GM19463 (cell line): ENCODE measurements around the gene SFN.

Source experiments
- ATAC-seq: cut with Tn5 transposase; IDR thresholded peaks from one replicate; pipeline ENCODE4 v1.9.1; 2021; ENCODE audit warnings: mild to moderate bottlenecking, moderate library complexity; ENCODE audit not compliant: unreplicated experiment

SFN gene

DNA sequence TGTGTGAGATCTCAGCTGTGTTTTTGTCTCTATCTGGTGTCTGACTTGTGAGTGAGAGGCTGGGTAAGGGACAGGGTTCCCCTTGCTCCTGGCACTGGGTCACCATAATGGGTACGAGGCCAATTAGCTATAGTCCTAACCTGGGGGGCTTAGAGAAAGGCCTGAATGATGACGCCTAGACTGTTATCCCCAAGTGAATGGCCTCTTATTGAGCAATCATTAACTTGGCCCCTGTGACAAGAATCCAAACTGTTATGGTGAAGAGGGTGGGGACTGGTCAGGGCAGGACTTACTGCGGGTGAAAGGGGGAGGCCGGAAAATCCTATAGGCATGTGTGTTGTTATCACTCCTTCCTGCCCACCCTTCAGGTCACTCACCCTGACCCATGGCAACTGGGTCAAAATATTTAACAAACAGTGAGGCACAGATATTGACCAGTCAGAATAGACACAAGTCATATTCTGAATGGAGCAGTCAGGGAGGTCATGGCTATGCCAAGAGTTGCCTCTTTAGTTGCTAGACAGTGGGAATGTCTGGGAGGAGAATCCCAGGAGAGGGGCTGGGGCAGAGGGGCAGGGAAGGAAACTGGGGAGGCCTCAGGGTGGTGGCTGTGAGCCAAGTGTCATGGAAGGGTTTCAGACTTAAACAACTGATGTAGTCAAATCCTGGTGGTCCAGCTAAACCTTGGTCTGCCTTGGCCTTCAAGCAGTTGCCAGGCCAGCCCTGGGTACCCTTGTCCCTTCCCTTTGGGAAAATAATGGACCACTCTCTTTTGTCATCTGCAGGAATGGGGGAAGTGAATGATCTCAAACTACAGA is 47.6 kb downstream of the SFN start:
- ATAC-seq: no peak

DNA sequence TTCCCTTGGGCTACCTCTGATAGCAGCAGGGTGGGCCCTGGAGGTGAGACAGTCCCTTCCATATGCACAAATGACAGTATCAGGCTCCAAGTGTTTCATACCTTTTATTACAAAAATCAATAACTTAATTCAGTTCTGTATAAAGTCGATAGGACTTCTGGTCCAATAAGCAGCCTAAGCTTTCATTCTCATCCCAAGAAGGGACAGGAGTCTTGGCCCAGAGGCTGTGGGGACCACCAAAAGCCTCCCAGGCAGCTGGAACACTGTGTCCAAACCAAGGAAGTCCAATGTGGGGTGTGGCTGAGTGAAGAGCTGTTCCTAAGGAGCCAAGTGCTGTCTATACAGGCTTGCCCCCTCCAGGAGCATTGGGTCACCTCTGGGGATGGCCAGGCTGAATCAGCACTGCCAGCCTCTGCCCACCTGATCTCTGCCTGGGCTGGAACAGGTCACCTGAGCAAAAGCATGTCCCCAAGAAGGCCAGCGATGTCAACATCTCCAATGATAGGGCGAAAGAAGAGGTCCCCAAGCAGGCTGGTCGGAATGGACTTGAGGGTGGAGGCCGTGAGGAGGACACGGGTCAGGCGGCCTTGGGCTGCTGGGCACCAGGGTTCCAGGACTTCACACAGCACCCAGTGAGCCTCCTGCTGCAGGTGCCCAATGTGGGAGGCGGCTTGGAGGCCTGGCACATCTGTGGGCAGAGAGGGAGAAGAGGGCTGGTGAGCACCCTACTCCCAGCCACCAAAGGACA is 48.6 kb downstream of the SFN start:
- no peak for ATAC-seq

DNA sequence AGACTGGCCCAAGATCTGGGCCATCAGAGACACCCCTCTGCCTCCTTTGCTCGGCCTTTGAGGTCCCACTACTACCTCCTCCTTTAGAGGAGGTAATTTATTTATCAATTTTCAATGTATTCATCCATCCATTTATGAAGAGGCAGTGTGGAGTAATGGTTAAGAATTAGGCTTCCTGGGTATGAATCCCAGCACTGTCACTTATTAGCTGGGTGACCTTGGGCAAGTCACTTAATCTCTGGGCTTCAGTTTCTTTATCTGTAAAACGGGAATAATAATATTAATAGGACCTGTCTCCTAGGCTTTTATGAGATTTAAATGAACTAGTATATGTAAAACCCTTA is 49.2 kb downstream of the SFN start:
- no peak for ATAC-seq

DNA sequence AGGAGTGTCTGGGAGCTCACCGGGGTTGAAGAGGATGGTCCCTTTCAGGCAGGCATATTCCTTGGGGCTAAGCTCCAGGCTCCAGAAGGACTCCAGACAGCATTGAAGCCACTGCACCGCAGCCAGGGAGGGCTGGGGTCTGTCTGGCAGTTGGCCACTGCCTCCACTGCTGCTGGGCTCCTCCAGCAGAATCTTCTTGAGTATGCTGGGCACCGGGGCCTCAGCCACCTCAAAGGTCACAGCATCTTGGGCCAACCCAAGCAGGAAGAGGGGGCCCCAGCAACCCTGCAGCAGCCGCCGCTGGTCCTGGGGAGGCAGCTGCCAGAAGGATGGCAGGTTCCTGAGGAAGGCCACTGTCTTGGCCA is 50.4 kb downstream of the SFN start:
- ATAC-seq: no peak
